GM21528 (cell line): ENCODE data around the gene ZNF511.
A peak's percentile ranks its signal among the peaks of the same experiment; 100 is the strongest.

Source experiments
- ATAC-seq: cut with Tn5 transposase; IDR thresholded peaks from one replicate; pipeline ENCODE4 v1.9.1; 2021; ENCODE audit warnings: mild to moderate bottlenecking, moderate library complexity; ENCODE audit not compliant: unreplicated experiment, low FRiP score

ZNF511 gene

GRCh38 chr10:133351408-133352318 is 42.9 kb downstream of the ZNF511 start:
- ATAC-seq, result no peak

DNA sequence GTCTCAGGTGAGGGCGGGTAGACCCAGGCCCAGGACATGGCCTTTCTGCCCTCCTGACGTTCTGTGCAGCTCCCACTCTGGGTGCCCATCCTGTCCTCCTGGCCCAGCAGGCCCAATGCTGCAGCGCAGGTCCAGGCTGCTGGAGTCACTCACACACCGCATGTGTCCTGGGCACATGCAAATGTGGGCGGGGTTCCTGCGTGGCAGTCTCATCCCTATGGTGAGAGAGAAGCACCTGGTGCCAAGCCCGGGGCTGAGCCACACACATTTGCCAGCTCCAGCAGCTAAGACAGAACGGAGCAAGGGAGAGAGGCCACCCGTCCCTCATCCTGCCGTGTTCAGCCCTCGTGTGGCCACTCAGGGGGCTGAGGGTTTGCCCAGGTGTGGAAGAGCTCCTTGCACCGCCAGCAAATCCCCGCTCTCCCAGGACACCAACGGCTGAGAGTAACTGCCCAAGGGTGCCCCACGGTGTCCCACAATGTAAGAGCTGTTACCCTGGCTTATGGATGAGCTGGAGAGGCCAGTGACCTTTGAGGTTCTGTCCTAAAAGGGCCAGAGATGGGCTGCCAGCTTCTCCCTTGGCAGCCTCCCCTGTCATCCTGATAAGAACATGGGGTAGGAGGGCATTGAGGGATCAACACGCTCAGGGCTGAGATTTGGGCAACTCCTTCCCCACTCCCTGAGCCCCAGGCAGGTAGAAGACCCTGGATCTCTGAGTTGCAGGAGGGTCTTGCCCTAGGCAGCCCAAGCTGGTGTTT is 44.7 kb downstream of the ZNF511 start:
- no peak for ATAC-seq

DNA sequence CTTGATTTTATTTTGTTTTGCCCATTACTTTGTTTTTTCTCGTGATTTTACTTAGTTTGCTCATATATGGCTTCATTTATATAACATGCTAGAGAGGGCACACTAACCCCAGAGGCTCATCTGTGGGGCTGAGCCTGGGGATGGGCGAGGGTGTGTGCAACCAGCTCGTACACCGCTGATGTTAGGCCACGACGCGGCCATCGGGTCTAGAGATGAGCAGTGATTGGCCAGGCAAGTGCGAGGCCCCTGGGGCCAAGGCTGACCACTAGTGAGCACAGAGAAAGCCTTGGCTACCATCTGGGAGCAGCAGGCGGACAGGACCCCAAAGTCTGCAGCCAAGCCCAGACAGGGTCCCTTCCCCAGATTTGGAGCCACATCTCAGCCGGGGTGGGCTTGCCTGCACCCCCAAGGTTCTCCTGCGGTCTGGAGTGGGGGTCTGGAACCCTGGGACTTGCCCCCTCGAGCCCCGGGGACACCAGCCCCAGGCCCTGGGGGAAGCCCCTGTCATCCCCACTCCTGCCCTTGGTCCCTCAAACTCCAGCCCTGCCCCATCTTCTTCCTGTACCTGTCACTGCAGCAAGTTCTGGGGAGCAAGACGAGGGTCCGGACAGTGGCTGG is 45.4 kb downstream of the ZNF511 start:
- no peak for ATAC-seq

DNA sequence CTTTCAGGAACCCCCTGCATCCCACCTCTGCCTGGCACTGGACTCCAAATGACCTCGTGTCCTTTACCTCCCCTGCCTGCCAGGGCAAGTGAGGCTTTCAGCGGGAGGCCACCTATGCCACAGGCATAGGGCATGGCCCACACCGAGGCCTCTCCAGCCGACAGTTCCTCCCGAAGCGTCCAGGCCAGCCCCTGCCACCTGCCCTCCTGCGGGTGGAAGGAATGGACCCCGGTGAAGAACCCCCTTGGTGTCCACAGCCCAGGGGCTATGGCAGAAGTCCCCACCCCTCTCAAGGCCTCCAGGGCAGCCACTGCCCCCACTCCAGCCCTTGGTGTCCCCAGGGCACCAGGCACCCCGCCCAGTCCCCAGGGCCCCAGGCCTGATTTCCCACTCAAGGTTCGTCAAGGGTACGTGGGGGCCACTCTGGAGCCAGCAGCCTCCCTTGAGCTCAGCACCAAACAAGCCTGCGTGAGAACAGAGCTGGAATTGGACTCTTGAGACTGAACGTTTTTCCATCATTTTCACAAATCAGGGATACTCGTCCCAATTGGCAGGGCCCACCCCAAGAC is 46.0 kb downstream of the ZNF511 start:
- ATAC-seq, result no peak

GRCh38 chr10:133355266-133355665 is 46.6 kb downstream of the ZNF511 start:
- no peak for ATAC-seq

GRCh38 chr10:133355991-133356390 is 47.3 kb downstream of the ZNF511 start:
- no peak for ATAC-seq

DNA sequence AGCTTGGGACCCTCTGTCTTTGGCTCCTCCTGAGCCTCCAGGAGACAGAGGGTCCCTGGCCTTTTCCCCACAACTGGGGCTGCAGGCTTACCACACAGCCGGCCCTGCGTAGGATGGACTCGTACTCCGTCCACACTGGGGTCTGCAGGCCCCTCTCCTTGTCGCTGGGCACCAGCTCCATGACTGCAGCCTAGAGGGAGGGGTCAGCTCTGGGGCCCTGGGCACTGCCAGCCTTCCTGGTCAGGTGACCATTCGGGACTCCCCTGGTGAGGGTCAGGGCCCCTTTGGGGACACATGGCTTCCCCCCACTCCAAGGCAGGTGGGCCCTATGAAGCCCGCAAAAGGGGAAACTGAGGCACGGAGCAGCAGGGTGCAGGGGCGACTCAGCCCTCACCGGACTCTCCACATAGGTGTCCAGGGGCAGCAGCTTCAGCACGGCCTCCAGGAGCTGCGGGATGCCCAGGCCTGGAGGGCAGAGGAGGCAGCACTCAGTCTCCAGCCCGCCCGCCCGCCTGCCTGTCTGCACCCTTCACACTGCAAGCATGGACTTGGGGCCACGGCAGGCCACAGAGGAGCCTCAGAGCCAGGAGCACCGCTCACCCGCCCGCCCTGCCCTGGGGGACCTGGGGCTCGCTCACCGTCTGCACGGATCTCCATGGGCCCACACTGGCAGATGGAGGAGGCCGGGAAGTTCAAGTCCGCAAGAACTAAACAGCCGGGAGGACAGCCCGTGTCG is 48.0 kb downstream of the ZNF511 start:
- no peak for ATAC-seq

DNA sequence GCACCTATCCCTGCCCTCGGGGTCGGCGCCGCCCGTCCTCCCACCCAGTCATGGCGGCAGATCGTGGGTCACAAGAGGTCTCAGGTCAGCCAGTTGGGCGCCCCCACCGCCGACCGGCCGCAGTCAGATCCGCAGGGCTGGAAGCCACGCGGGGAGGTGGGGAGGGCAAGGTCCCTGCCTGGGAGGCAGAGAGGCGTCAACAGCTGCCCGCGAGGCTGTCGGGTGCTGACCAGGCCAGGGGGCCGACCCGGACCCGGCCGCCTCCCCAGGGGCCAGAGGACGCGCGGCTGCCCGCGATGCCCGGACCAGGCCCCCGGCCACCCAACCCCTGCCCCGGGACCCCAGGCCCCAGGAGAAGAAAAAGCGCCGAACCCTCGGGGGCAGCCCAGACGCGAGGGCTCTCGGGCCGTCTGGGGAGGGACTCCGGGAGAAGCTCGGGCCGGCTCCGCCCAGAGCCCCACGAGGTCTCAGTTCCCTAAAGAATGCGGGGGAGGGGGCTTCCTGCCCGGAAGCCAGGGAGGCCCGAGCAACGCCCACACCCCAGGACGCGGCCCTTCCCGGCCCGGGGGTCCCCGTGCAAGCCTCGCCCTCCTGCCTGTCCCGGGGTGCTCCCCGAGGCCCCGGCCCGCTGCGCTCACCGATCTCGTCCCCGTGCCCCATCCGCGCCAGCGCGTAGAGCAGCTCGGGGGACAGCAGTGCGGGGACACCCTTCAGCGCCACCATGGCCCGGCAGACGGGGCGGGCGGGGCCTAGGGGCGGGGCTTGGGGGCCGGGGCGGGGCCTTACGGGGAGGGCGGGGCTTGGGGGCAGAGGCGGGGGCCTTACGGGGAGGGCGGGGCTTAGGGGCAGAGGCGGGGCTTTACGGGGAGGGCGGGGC is 48.8 kb downstream of the ZNF511 start, which contains the start of gene FUOM:
TSS of gene FUOM (minus strand) at position 735 of the 877 bp plus-strand sequence. CDS start at position 723, 12 bp downstream.
- ATAC-seq, result peak; percentile 84

- no peak for ATAC-seq
Measured at GRCh38 chr10:133358162-133358924, 49.6 kb downstream of the ZNF511 start.

GRCh38 chr10:133358925-133359310 is 50.2 kb downstream of the ZNF511 start:
- no peak for ATAC-seq

DNA sequence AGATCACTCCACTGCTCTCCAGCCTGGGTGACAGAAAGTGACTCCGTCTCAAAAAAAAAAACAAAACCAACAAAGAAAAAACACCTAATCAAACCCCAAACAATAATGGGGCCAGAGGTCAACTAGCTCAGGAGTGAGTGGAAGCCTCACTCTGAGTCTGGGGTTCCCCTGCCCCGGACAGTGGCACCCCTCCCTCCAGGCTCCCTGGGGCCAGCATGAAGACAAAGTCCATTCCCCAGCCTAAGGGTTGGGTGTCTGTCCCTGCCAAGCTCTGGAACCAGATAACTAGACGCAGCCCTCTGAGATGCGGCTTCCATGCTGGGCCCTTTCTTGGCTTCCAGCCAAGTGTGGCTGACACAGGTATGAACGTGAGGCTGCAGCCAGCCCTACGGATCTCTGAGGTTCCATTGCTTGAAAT is 50.8 kb downstream of the ZNF511 start:
- ATAC-seq, result no peak

DNA sequence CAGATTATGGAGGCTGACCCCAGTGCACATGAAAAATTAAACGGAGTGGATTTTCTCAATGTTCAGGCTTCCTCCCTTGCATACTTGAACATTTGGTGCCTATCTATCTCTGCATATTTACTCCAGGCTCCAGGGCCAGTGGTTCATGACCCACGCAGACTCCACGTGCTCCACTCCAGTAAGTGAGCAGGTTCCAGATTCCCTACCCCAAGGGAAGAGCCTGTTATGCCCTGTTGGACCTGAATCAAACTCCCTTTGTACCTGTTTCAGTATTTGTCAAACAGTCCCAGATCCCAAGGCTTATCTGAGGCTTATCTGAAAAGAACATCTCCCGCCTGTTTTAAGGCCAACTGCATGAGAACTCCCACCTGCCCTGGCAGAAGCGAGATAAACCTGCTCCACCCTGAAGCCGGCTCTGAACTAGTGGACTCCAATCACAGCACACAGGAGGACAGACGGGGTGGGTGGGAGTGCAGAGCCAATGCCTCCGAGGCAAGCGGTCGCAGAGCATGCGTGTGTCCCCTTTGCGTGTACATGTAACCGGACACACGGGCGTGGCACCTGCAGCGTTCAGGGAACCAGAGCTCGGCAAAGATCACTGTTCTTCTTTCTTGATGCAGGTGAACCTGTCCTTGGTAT is 51.4 kb downstream of the ZNF511 start:
- ATAC-seq, result no peak

DNA sequence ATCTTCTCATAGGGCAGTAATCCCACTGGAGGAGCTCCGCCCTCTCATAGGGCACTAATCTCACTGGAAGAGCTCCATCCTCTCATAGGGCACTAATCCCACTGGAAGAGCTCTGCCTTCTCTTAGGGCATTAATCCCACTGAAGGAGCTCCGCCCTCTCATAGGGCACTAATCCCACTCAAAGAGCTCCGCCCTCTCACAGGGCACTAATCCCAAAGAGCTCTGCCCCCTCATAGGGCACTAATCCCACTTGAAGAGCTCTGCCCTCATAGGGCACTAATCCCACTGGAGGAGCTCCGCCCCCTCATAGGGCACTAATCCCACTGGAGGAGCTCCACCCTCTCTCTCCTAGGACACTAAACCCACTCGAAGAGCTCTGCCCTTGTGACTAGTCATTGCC is 52.5 kb downstream of the ZNF511 start:
- no peak for ATAC-seq

- ATAC-seq, result no peak
Measured at GRCh38 chr10:133361773-133362441, 53.2 kb downstream of the ZNF511 start.
